ENCODE results near the gene FN3KRP.
A peak's percentile ranks its signal among the peaks of the same experiment; 100 is the strongest.

The FN3KRP gene, protein sequence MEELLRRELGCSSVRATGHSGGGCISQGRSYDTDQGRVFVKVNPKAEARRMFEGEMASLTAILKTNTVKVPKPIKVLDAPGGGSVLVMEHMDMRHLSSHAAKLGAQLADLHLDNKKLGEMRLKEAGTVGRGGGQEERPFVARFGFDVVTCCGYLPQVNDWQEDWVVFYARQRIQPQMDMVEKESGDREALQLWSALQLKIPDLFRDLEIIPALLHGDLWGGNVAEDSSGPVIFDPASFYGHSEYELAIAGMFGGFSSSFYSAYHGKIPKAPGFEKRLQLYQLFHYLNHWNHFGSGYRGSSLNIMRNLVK

DNA sequence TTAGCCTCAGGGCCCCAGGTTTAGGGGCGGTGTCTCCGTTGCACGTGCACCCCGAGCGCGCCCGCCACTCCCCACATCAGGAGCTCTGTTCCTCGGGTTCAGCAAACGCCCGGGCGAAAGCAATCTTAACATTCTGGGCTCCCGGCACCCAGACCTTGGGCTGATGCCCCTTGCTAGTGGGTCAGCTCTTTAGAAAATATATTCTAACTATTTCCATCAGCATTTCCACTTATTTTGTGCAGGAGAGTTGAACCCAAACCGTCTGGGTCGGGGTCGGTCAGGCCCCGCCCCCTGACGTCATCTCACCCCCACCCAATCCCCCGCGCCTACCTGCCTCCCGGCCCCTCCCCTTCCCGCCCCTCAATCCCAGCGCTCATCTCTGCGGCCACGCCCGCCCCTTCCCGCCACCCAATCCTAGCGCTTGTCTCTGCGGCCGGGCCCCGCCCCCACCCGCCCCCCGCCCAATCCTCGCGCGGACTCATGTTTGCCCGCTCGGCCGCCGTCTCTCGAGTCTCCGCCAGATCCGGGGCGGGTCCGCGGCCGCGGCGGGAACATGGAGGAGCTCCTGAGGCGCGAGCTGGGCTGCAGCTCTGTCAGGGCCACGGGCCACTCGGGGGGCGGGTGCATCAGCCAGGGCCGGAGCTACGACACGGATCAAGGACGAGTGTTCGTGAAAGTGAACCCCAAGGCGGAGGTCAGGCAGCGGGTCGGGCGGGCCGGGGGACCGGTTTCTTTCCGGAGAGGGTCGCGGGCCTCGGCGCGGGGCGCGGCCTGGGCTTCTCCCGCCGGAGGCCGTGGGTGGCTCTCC, at the start of gene FN3KRP:
FN3KRP (plus strand) TSS at position 504 of the 808 bp plus-strand sequence; CDS start at position 554, 50 bp downstream.
- peak; percentile 97 for DNase-seq

DNA sequence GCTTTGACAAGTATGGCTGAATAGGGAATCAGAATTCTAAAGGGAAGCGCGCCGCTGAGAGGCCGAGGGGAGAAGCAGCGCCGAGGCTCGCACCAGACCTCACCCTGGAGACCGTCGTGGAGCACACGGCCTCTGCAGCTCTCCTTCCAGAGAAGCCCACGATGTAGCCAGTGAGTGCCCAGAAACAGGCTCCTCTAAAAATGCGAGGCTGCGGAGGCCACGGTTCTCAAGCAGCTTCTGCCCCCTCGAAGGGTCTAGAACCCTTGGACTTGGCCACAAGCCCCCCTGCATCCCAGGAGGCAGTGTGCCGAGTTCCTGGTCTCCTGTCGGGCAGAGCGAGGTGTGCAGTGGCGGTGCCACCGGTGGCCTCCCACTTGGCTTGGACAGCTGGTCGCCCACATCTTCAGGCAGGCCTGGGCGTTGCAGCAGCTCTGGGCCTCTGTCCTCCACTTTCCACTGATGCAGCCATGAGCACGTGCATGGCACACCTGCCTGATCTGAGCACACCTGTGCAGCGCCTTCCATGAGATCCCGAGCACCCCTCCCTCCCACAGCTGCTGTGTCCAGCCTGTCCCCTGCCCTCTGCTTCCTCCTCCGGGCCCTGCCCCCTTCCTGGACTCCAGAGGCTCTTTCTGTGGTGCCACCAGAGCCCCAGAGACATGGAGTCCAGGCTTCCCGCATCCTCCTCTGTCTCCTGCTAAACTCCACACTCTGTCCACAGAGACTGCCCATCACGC, 49.4 kb upstream of the FN3KRP start:
- peak; percentile 22 for DNase-seq

DNA sequence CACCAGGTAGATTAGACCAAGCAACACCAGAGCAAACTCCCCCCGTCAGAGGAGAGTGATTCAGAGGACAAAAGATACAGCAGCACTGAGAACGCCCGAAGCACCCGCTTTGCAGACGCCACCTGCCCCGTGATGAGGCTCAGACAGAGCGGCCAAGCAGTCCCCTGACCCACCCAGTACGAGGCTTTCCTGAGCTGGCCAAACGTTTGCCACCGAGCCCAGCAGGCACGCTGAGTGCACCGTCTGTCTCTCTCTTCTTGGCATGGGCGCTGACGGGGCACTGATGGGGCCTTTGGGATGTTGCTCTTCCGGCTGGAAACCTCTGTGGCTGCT, 48.9 kb upstream of the FN3KRP start:
- peak; percentile 33 for DNase-seq

DNA sequence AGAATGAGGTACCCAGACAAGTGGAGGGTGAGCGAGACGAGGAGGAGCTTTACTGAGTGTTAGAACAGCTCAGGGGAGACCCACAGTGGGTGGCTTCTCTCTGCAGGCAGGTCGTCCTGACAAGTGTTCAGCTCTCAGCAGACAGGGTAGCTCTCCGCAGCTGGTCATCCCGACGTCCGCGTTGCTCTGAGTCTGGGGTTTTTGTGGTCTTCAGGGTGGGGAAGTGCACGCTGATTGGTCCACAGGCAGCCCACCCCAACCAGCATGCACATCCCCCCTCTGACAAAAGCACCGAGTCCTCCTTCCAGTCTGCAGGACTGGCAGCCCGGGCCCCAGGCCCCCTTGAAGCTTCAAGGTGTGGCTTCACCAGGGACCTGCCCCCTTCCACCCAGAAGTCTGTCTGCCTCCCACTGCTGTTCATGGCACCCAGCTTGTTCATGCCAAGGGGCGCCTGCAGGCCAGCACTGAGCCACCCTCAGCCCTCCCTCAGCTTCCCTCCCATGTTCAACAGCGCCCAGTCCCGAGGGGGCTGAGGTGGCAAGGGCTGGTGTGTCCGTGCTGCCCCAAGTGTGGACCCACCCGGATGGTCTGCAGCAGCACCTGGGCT, 48.4 kb upstream of the FN3KRP start:
- peak; percentile 39 for DNase-seq

DNA sequence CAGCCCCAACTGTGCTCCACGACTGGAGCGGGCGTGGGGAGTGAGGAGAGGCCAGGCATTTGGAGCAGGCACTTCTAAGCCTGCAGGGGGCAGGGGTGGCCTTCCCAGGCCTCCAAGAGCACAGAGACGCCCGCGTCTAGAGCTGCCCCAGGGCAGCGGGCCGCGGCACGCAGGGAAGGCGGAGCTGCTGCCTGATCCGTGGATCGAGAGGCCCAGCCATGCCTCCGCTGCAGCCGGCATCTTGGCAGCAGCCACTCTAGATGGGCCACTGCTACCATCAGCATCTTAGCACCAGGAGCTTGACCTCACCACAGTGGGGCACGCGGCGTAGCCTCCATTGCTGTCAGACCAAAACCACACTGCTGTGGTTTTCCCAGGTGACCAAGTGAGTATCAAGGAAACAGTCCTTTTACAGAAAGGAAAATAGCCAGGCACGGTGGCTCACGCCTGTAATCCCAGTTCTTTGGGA, 47.8 kb upstream of the FN3KRP start:
- DNase-seq, result peak; percentile 59

DNA sequence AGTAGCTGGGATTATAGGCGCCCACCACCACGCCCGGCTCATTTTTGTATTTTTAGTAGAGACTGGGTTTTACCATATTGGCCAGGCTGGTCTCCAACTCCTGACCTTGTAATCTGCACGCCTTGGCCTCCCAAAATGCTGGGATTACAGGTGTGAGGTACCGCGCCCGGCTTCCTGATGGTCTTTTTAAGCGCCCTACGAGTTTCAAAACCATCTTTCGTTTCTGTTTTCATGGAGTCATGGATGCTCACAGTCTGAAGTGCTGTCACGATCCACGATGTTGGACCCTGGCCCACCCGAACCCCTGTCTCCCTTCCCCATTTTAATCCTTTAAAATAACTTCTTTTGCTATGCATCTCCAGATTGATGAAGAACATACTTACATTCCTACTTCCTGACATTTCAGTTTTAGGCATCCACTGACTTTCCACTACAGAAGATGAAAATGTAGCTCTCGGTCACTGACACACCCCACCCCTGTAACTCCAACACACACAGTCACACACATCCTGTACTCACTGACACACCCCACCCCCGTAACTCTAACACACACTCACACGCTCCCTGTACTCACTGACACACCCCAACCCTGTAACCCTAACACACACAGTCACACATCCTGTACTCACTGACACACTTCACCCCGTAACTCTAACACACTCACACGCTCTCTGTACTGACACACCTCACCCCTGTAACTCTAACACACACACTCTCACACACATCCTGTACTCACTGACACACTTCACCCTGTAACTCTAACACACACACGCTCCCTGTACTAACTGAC, 45.6 kb upstream of the FN3KRP start:
- DNase-seq, result no peak

DNA sequence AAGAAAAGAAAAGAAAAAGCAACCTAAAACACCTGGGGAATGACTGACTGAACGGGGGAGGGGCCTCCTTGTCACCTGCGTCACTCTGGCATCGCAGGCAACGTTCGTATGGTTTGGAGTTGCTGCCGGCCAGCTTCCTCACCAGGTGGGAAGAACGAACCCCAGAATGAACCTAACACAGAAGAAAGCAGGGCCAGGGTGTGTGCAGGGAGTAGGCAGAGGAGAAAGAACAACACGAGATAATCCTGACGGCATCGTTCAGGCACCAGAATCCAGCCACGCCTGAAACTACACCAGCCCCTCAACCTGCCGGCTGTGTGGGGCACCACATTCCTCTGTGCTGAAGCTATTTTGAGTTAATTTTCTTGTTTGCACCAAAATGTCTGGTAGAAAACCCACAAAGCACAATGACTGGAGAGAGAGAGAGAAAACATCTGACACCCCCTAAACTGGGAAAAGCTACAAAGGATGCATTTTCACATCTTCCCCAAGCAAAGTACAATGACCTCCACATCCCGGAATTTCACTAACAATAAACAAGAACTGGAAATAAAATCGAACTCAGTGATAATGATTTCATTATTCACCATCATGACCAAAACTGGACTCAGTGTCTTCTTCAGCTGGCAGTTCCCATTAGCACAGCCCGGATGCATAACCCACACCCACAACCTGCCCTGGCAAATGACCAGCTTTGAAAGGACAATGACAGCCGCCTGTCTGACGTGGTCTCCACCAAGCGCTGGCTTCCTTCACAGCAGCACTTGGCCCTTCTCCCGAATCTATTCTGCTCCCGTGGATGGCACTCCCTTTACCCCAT, 41.6 kb upstream of the FN3KRP start:
- DNase-seq, result no peak

DNA sequence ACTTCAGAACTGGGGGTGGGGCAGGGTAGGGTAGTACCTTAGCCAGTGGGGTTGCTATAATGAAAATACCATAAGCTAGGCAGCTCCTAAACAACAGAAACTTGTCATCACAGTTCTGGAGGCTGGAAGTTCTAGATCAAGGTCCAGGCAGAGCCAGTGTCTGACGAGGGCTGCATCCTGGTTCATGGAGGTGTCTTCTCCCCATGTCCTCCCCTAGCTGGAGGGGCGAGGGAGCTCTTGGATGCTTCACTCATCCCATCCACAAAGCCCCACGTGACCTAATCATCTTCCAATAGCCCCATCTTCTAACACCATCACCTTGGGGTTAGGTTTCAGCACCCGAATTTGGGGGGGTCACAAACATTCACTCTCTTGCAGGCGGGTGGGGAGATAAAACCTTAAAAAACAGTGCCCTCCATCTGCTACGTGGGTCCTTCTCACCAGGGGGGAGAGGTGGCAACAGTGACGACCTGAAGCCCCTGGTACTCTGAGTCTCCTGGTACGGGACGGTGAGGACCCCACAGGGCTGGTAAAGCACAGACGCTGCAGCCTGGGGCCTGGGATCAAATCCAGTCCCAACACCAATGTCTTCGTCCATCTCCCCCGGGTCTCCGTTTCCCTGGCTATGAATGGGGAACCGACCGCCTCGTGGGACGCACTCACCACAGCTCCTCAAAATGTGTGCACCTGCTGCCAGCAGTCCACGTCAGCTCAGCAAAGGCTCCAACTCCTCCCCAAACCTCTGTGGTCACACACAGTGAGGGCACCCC, 40.8 kb upstream of the FN3KRP start:
- DNase-seq, result no peak

DNA sequence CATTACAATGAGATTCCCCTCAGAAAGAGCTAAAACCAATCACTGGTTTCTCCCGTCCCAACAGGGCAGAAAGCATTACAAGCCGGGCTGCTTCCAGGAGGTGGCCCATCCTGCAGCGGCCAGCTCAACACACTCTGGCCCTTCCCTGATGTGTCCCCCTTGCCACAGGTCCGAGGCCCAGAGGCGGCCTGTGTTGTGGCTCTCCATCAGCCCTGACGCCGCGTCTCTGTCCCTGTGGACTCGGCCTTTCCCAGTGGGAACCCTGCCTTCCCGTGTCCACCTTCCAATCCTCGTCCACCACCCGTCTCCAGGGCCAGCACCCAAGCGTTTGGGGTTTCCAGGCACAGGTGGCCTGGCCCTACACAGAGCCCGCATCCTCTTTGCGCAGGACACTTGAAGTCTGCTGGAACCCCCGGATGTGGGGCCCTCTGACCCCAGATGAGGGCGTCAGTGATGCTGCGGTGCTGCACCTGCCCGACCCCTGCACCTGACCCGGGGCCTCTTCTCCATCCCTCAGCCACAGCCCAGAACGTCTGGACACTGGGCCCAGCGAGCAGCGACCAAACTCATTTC, 39.1 kb upstream of the FN3KRP start:
- no peak for DNase-seq

DNA sequence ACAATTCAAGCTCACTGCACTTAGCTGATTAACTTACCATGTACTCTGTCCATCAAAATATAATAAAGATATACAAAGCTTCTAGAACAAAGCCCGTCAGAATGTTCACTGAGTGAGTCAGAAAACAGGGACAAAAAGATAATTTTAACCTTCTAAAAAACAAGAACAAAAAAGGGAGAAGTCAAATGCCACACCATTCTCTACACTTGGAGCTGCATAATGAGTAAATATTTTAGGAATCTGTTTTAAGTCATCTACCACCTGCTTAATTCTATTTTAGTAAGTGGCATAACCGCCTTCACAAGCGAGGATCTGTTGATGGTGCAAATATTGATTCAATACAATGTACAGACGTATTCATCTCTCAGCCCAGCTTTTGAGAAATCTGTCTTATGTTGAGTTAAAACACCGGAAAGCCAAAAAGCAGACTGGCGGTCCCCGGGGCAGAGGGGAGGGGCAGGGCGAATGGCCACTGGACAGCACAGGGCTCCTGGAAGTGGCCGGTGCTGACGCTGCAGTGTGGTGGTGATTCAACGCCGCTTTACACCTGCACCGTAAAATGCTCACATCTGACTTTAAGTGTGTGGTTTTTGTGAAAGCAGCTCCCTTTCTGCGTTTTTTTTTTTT, 38.1 kb upstream of the FN3KRP start:
- no peak for DNase-seq

DNA sequence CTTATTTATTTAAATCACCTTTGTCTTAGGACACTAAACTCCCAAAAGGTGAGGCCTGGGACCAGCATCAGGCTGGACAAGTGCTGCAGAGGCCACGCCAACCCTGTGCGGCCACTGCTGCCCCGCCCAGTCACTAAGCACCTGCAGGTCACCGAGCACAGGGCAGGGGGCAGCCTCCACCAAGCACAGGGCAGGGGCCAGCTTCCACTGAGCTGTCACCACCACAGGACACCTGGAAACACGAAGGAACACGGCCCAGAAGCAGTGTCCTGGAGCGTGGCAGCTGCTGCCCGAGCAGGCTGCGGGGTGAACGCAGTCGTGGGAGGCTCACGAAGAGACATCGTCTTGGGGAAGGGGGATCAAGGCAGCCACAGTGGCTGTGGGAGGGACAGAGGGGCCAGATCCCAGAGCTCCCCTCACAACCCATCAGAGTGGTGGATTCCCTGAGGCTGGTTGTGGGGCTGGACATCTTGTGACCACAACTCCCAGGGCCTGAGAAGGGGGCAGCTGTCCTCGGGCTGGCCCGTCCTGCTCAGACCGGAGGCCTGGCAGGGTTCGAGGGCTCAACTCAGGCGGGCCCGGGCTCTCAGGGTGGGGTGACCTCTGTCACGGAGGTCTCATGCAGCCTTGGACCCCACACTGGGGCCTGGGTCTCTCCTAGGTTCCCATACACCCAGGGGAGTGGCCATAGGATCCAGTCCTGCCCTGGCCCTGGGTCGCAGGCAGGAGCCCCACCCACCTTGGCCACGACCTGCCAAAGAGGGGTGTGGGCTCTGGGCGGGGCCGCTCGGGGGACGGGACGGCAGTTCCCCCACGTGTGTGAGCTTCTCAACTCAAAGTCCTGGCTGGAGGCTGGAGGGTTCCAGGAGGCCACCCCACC, 36.7 kb upstream of the FN3KRP start:
- DNase-seq, result no peak

DNA sequence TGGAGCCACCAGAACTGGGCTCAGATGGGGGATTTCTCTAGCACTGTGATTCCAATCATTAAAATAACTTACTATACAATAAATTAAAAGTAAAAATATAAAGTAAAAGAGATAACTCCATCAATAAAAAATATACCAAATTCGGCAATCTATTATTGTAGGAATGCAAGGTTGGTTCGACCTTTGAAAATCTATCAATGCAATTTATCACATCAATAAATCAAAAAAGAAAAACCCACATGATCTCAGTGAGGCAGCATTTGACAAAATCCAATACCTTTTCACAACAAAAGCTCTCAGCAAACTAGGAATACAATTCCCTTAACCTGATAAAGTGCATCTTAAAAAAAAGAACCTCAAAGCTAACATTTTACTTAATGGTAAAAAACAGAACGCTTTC, 35.0 kb upstream of the FN3KRP start:
- DNase-seq, result no peak

DNA sequence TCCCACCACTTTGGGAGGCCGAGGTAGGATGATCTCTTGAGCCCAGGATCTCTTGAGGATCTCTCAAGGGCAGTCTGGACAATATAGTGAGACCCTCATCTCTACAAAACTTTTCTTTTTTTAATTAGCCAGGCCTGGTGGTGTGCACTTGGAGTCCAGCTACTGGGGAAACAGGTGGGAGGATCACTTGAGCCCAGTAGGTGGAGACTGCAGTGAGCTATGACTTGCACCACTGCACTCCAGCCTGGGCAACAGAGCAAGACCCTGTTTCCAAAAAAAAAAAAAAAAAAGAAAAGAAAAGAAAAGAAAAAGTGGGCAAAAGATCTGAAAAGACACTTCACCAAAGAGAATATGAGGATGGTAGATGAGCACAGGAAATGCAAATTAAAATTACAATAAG, 33.0 kb upstream of the FN3KRP start:
- DNase-seq, result no peak

DNA sequence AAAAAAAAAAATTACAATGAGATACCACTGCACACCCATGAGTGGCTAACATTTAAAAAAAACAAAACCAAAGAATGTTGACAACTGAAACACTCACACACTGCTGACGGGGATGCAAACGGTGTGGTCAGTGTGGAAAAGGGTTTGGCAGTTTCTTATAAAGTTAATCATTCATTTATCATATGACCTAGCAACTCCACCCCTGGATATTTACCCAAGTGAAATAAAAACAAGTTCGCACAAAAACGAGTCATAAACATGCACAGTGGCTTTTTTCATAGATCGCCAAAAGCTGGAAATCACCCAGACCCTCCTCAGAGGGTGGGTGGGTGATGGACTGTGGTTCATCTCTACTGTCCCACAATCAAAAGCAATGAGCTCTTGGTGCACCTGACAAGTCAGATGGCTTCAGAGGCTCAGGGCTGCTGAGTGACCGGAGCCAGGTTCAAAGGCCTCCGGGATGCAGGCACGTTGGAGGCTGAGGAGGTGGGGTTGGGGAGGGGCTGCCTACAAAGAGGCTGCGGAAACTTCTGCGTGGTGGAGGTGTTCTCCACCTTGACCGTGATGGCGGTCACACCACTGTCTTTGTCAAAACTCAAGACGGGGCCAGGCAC, 32.2 kb upstream of the FN3KRP start:
- DNase-seq, result no peak

DNA sequence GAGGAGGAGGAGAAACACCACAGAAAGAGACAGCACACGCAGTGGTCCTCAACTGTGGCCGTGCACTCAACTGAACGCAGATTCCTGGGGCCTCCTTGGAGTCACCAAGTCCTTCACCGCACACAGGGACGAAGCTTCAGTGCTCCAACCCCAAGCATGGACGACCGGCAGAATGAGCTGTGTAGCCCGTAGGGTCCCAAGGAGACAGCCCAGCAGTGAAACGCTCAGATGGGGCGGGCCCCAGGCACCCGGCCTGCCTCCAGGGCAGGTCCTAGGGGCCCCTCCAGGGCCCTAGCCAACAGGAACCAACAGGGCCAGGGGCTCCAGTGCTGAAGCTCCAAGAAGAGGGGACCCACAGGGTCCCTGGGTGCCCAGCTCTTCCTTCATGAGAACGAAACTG, 31.2 kb upstream of the FN3KRP start:
- DNase-seq, result no peak

DNA sequence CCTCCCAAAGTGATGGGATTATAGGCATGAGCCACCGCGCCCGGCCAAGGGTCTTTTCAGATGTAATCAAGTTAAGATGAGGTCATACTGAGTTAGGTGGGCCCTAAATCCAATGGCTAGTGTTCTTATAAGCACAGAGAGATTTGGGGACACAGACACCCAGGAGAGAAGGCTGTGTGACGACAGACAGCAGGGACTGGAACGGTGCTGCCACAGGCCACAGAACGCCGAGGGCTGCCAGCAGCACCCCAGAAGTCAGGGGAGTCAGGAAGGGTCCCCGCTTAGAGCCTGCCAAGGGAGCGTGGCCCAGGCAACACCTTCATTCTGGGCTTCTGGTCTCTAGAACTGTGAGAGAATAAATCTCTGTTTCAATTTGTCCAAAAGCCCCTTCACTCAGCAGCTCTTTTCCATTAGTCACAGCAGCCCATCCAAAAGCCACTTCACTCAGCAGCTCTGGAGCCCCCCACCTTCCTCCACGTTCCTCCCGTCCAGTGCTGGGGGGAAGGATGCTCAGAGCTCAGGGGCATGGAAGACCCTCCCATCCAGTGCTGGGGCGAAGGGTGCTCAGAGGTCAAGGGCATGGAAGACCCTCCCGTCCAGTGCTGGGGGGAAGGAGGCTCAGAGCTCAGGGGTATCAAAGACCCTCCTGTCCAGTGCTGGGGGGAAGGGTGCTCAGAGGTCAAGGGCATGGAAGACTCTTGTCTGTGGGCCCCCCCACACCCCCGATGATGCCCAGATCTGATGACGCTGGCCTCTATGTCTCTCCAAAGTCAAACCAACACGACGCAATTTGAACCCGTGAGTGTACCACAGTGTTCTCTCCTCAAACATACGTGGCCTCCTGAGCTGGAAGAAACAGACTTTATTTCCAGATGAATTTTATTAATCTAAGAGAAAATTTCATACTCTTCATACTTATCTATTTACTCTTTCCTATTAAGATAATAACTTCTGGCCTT, 29.9 kb upstream of the FN3KRP start:
- DNase-seq, result no peak

DNA sequence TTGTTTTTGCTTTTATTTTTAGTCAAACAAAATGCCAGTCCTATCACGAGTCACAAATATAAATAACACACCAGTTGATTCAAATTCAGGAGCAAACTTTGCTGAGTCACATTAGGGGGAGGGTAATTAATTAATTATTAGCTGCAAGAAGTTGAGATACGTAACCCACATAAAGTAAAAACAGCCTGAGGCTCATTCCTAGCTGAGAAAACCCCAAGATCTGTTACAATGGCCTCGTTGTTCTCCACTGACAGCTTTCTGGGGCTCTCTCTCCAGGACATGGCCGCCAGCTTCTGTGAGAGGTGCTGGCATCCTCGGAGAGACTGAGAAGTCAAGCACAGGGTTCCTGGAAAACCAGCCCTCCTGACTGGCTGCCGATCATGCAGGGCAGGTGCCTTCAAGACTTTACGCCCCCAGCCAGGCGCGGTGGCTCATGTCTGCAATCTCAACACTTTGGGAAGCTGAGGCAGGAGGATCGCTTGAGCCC, 29.1 kb upstream of the FN3KRP start:
- no peak for DNase-seq
